ENCODE measurements around the gene FGF7.
A peak's percentile ranks its signal among the peaks of the same experiment; 100 is the strongest.
"Not testable (repeated sequence)": the region's sequence is repeated elsewhere in the genome, so short reads cannot be mapped to it uniquely, and the experiment has no call there.

FGF7 gene

GRCh38 chr15:49438962-49439631 lies 16.1 kb downstream of the FGF7 start:
- DNase-seq (ENCODE audit: low read depth in 2 of 3, low spot score in 1 of 3) = no peak

DNA sequence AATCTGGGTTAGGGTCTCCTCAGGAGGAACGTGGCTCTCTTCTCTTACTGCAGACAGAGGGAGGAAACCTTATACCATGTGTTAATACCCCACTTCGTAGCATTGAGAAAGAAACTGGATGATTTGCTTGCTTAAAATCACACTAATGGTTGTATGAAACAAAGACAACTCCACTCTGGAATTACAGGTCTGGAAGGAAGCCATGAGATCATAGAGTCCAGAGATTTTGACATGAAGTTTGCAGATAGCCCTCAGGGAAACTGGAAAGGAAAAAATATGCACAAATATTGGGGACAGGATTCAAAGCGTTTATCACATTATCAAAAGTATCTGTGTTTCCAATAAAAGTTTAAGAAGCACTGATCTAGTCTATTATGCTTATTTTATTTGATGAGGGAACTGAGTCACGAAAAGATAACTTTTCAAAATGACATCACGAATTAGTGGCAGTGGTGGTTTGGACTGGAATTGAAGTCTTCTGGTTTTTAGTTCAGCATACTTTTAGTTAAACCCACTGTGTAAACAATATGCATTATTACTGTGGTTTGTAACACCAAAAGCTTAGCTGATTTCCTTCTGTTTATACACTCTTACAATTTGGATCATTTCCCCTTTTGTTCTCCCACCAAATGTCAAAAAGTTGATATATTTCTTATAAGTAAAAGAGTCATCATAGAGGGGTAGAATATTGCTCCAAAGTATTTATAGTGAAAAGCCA lies 16.8 kb downstream of the FGF7 start:
- DNase-seq (ENCODE audit: low read depth in 2 of 3, low spot score in 1 of 3) = no peak

DNA sequence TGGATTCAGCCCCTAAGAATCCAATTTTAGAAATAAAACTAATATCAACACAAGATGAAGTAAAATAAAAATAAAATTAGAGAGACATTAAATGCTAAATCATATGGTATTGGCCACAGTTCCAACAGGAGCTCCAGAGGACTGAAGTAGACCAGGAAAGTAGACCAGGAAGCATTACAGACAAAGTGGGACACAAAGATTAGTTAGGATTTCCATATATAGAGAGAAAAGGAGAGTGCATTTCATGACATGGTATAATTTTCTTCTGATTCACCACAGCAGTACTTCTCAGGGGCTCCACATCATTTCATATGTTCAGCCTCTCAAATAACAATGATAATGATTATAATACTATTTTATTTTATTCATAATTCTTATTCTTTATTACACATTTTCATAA lies 18.3 kb downstream of the FGF7 start:
- no peak for DNase-seq (ENCODE audit: low read depth in 2 of 3, low spot score in 1 of 3)

GRCh38 chr15:49441816-49442215 lies 18.8 kb downstream of the FGF7 start:
- no peak for DNase-seq (ENCODE audit: low read depth in 2 of 3, low spot score in 1 of 3)

DNA sequence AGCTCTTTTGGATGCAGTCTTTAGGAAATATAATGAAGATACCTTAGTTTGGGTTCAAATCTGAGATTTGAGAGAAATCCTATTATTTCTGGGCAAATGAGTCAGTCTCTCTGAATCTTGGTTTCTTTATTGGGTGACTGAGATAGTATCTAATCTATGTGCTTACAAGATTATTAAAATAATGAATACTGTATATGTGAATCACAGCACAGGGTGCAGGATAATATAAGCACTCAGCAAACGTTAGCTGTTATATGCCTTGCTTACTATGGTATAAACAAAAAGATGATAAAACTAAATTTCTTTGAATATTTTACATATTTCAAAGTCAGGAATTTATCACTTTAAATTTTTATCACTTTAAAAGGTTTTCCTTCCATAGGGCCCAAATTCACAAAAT lies 29.6 kb downstream of the FGF7 start:
- no peak for DNase-seq (ENCODE audit: low read depth in 2 of 3, low spot score in 1 of 3)

DNA sequence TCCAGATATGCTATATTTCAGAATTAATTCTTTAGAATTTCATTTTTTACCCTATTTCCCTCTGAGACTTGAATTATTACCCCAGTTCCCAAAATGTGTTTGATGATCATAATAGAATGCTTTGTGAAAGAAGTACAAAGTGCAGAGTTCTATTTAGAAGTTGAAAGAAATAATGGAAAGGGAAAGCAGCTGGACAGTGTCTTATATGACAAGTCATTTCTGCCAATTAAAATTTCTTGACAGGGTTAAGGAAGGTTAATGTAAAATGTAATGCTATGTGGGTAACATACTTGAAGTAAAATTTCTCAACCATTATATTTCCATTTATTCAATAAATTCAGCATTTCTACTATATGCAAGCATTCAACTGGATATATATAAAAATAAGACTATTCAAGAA lies 33.1 kb downstream of the FGF7 start:
- no peak for DNase-seq (ENCODE audit: low read depth in 2 of 3, low spot score in 1 of 3)

DNA sequence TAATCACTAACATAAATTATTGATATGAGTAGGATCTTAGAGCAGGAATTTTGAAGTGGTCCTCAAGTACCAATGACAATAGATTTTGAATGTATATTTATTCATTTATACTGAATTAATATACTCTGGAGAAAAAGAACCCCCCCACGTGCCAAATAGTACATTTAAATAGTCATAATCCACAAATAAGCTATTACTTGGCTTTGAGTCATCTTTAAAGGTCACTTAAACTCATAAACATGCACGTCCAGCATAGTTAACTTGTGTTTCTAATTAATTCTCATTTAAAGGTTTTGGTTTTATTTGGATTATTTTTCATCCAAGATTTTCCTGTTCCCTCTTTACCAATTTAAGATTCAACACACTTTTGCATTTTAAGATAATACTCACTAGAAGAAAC lies 35.1 kb downstream of the FGF7 start:
- no peak for DNase-seq (ENCODE audit: low read depth in 2 of 3, low spot score in 1 of 3)

- no peak for DNase-seq (ENCODE audit: low read depth in 2 of 3, low spot score in 1 of 3)
These were observed 37.4 kb downstream of the FGF7 start for GRCh38 chr15:49460411-49460941.

- DNase-seq (ENCODE audit: low read depth in 2 of 3, low spot score in 1 of 3) = no peak
These were observed 39.3 kb downstream of the FGF7 start for GRCh38 chr15:49462232-49462844.

- DNase-seq (ENCODE audit: low read depth in 2 of 3, low spot score in 1 of 3) = no peak
These were observed 41.5 kb downstream of the FGF7 start for GRCh38 chr15:49464522-49464921.

- DNase-seq (ENCODE audit: low read depth in 2 of 3, low spot score in 1 of 3) = no peak
These were observed 43.1 kb downstream of the FGF7 start for GRCh38 chr15:49466119-49466518.

DNA sequence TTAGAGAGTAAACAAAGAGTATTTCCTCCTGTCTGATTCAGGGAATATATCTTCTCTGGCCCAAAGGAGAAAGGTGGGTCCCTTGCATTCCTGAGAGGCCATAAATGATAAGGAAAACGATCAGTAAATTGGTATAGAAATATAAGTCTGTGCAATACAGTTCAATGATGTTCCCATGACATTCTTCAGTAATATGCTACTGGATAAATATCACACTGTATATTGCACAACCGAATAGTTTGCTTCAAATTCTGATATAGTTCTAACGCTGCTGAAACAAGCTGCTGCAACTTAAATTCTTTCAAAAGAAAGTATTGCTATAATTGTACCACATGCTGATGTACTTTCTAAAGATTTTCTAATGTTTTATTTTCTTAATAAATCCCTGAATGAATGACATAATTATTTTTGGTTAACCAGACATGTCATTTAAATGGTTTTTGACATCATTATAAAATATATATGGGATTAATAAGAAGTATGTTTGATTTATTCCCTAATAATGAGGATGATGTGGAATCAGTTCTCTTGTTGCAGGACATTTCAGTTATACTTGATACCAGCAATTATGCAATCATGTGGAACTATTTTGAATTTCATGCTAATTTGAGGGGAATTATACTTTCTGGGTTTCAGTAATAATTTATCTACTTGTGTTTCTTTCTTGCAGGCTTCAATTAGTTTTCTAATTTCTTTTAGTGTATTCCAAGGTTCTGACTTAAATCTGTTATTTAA lies 44.9 kb downstream of the FGF7 start:
- DNase-seq (ENCODE audit: low read depth in 2 of 3, low spot score in 1 of 3) = no peak

DNA sequence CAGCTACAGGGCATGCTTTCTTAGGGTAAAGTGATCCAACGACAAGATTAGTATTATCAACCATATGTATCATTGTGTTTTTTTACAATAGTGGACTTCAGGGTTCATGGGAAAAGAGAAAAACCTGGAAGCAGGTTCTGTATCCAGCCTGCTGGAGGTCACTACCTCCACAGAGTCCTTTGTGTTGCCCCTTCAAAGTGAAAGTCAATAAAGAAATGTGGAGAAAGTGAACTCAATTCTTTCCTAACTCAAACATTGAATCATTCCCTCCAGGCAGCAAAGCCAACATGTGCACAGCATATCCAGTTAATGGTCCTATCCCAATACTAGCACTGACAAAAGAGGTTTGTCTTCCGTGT lies 45.4 kb downstream of the FGF7 start:
- no peak for DNase-seq (ENCODE audit: low read depth in 2 of 3, low spot score in 1 of 3)

DNA sequence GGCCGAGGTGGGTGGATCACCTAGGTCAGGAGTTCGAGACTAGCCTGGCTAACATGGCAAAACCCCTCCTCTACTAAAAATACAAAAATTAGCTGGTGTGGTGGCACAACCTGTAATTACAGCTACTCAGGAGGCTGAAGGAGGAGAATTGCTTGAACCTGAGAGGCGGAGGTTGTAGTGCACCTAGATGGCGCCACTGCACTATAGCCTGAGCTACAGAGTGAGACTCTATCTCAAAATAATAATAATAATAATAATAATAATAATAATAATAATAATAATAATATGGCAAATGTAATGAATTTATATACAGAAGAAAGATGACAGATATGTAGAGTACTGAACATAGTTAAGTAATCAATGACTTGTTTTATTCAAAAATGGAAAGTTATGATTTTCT lies 48.2 kb downstream of the FGF7 start:
- peak; percentile 15 to 16 (median 16) for DNase-seq (ENCODE audit: low read depth in 2 of 3, low spot score in 1 of 3)

- no peak for DNase-seq (ENCODE audit: low read depth in 2 of 3, low spot score in 1 of 3)
These were observed 48.7 kb downstream of the FGF7 start for GRCh38 chr15:49471733-49472132.

DNA sequence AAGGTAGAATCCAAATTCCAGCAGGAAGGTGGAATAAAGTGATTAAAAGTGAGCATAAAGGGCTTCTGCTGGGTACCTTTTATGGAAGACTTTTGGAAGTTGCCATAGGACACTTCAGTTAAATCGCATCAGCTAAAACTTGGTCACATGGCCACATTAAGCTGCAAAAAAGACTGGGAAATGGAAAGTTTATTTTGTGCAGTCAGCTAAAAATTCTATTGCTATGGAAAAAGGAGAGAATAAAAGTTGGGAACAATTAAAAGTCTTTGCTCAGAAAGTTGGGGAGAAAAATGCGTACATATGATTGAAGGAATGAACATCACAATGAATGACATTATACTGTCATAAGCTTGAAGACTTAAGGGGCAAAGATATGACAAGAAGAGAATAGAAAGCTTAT lies 49.3 kb downstream of the FGF7 start:
- no peak for DNase-seq (ENCODE audit: low read depth in 2 of 3, low spot score in 1 of 3)

- DNase-seq (ENCODE audit: low read depth in 2 of 3, low spot score in 1 of 3) = no peak
These were observed 50.0 kb downstream of the FGF7 start for GRCh38 chr15:49473031-49473430.

- DNase-seq (ENCODE audit: low read depth in 2 of 3, low spot score in 1 of 3) = not testable (repeated sequence)
These were observed 55.0 kb downstream of the FGF7 start for GRCh38 chr15:49478021-49478420.

- DNase-seq (ENCODE audit: low read depth in 2 of 3, low spot score in 1 of 3) = not testable (repeated sequence)
These were observed 55.9 kb downstream of the FGF7 start for GRCh38 chr15:49478982-49479381.

GRCh38 chr15:49485401-49485800 lies 62.4 kb downstream of the FGF7 start:
- DNase-seq (ENCODE audit: low read depth in 2 of 3, low spot score in 1 of 3) = not testable (repeated sequence)

- no peak for DNase-seq (ENCODE audit: low read depth in 2 of 3, low spot score in 1 of 3)
These were observed 67.9 kb downstream of the FGF7 start for GRCh38 chr15:49490966-49491365.

- no peak for DNase-seq (ENCODE audit: low read depth in 2 of 3, low spot score in 1 of 3)
These were observed 69.1 kb downstream of the FGF7 start for GRCh38 chr15:49492151-49492550.
